ENCODE results near the gene DNAJB8. TPM values are rescaled to one million over a fixed set of nuclear protein-coding genes. Genes with fewer than 3 reads are reported as not detected.
A peak's percentile ranks its signal among the peaks of the same experiment; 100 is the strongest.

Gene DNAJB8
- polyA plus RNA-seq, 3 donors from 2014 or later, result not detected

- Mint-ChIP-seq H3K27ac (no peak overlapping the region), H3K4me3 (no peak overlapping the region), H3K9me3 (peaks cover 0 to 7% (median 0%) of the 10 kb centered on the region in 6 donors), H3K27me3 (ENCODE audit: low read depth in 3 of 3) (peaks cover 6 to 9% (median 7%) of the 10 kb centered on the region in 3 donors), H3K4me1 (peaks cover 10% of the 10 kb centered on the region in 2 donors), H3K36me3 (no peaks in the 10 kb centered on the region)
- DNase-seq, result no peak
These were observed 14.6 kb downstream of the DNAJB8 start for GRCh38 chr3:128452120-128452519.

GRCh38 chr3:128449111-128449638 lies 17.5 kb downstream of the DNAJB8 start:
- Mint-ChIP-seq H3K27ac (no peak overlapping the region), H3K27me3 (ENCODE audit: low read depth in 3 of 3) (peaks cover 4 to 11% (median 5%) of the 10 kb centered on the region in 3 donors), H3K4me1 (peaks cover 10 to 12% of the 10 kb centered on the region in 2 donors), H3K36me3 (no peaks in the 10 kb centered on the region), H3K9me3 (peaks cover 0 to 10% (median 0%) of the 10 kb centered on the region in 6 donors), H3K4me3 (no peak overlapping the region)
- DNase-seq, result no peak

GRCh38 chr3:128448491-128448890 lies 18.2 kb downstream of the DNAJB8 start:
- Mint-ChIP-seq H3K4me3 (peak overlapping the region in 3 of 5 donors; percentile 19 to 44 (median 25)), H3K4me1 (peaks cover 10 to 12% of the 10 kb centered on the region in 2 donors), H3K27me3 (ENCODE audit: low read depth in 3 of 3) (peaks cover 2 to 11% (median 4%) of the 10 kb centered on the region in 3 donors), H3K27ac (peak overlapping the region in 4 of 6 donors; percentile 9 to 61 (median 53)), H3K9me3 (peaks cover 0 to 10% (median 0%) of the 10 kb centered on the region in 6 donors), H3K36me3 (no peaks in the 10 kb centered on the region)
- DNase-seq, result no peak

- H3K9me3 Mint-ChIP-seq, result peaks cover 0 to 10% (median 0%) of the 10 kb centered on the region in 6 donors
- peaks cover 10 to 12% of the 10 kb centered on the region in 2 donors for H3K4me1 Mint-ChIP-seq
- peaks cover 2 to 11% (median 5%) of the 10 kb centered on the region in 3 donors for H3K27me3 Mint-ChIP-seq (ENCODE audit: low read depth in 3 of 3)
- DNase-seq, result no peak
- H3K36me3 Mint-ChIP-seq, result no peaks in the 10 kb centered on the region
- no peak overlapping the region for H3K4me3 Mint-ChIP-seq
- H3K27ac Mint-ChIP-seq, result no peak overlapping the region
These were observed 19.1 kb downstream of the DNAJB8 start for GRCh38 chr3:128447561-128448013.

GRCh38 chr3:128446821-128447220 lies 19.9 kb downstream of the DNAJB8 start:
- Mint-ChIP-seq H3K9me3 (peaks cover 0 to 10% (median 0%) of the 10 kb centered on the region in 6 donors), H3K4me1 (peaks cover 10 to 12% of the 10 kb centered on the region in 2 donors), H3K27me3 (ENCODE audit: low read depth in 3 of 3) (peaks cover 3 to 11% (median 5%) of the 10 kb centered on the region in 3 donors), H3K36me3 (no peaks in the 10 kb centered on the region), H3K27ac (peak overlapping the region in 1 of 6 donors; percentile 24), H3K4me3 (no peak overlapping the region)
- DNase-seq, result no peak

GRCh38 chr3:128445357-128445756 lies 21.3 kb downstream of the DNAJB8 start:
- peaks cover 10 to 12% of the 10 kb centered on the region in 2 donors for H3K4me1 Mint-ChIP-seq
- H3K9me3 Mint-ChIP-seq, result peaks cover 0 to 10% (median 0%) of the 10 kb centered on the region in 6 donors
- no peak overlapping the region for H3K4me3 Mint-ChIP-seq
- no peaks in the 10 kb centered on the region for H3K36me3 Mint-ChIP-seq
- H3K27me3 Mint-ChIP-seq (ENCODE audit: low read depth in 3 of 3), result peaks cover 2 to 11% (median 6%) of the 10 kb centered on the region in 3 donors
- H3K27ac Mint-ChIP-seq, result peak overlapping the region in 5 of 6 donors; percentile 15 to 55 (median 30)
- no peak for DNase-seq

GRCh38 chr3:128443771-128444170 lies 22.9 kb downstream of the DNAJB8 start:
- no peaks in the 10 kb centered on the region for H3K36me3 Mint-ChIP-seq
- H3K9me3 Mint-ChIP-seq, result peaks cover 0 to 8% (median 0%) of the 10 kb centered on the region in 6 donors
- DNase-seq, result no peak
- H3K27me3 Mint-ChIP-seq (ENCODE audit: low read depth in 3 of 3), result peaks cover 2 to 11% (median 6%) of the 10 kb centered on the region in 3 donors
- H3K27ac Mint-ChIP-seq, result no peak overlapping the region
- H3K4me3 Mint-ChIP-seq, result no peak overlapping the region
- H3K4me1 Mint-ChIP-seq, result peaks cover 7 to 8% of the 10 kb centered on the region in 2 donors

- no peak overlapping the region for H3K4me3 Mint-ChIP-seq
- H3K4me1 Mint-ChIP-seq, result peaks cover 0 to 3% of the 10 kb centered on the region in 2 donors
- DNase-seq, result no peak
- H3K9me3 Mint-ChIP-seq, result peaks cover 0 to 3% (median 0%) of the 10 kb centered on the region in 6 donors
- no peak overlapping the region for H3K27ac Mint-ChIP-seq
- H3K27me3 Mint-ChIP-seq (ENCODE audit: low read depth in 3 of 3), result peaks cover 2 to 9% (median 5%) of the 10 kb centered on the region in 3 donors
- H3K36me3 Mint-ChIP-seq, result no peaks in the 10 kb centered on the region
These were observed 23.7 kb downstream of the DNAJB8 start for GRCh38 chr3:128442949-128443348.

- Mint-ChIP-seq H3K27ac (no peak overlapping the region), H3K9me3 (peaks cover 0 to 3% (median 0%) of the 10 kb centered on the region in 6 donors)
These were observed 24.6 kb downstream of the DNAJB8 start for GRCh38 chr3:128442070-128442469.

GRCh38 chr3:128439226-128439625 lies 27.5 kb downstream of the DNAJB8 start:
- H3K27ac Mint-ChIP-seq, result no peak overlapping the region
- H3K4me1 Mint-ChIP-seq, result no peaks in the 10 kb centered on the region
- H3K9me3 Mint-ChIP-seq, result no peaks in the 10 kb centered on the region
- H3K36me3 Mint-ChIP-seq, result no peaks in the 10 kb centered on the region
- no peak overlapping the region for H3K4me3 Mint-ChIP-seq
- DNase-seq, result no peak
- peaks cover 2 to 7% (median 2%) of the 10 kb centered on the region in 3 donors for H3K27me3 Mint-ChIP-seq (ENCODE audit: low read depth in 3 of 3)

More at GRCh38 chr3:128442070-128442469, 24.6 kb downstream of the DNAJB8 start:
- Mint-ChIP-seq H3K36me3 (no peaks in the 10 kb centered on the region), H3K27me3 (ENCODE audit: low read depth in 3 of 3) (peaks cover 2 to 9% (median 5%) of the 10 kb centered on the region in 3 donors), H3K4me1 (peaks cover 0 to 3% of the 10 kb centered on the region in 2 donors), H3K4me3 (no peak overlapping the region)
- no peak for DNase-seq

- Mint-ChIP-seq H3K27ac (no peak overlapping the region), H3K27me3 (ENCODE audit: low read depth in 3 of 3) (peaks cover 2 to 12% (median 2%) of the 10 kb centered on the region in 3 donors), H3K4me3 (no peak overlapping the region), H3K36me3 (no peaks in the 10 kb centered on the region), H3K4me1 (no peaks in the 10 kb centered on the region), H3K9me3 (no peaks in the 10 kb centered on the region)
- DNase-seq, result no peak
These were observed 28.1 kb downstream of the DNAJB8 start for GRCh38 chr3:128438488-128439072.

- no peaks in the 10 kb centered on the region for H3K9me3 Mint-ChIP-seq
- H3K4me1 Mint-ChIP-seq, result peaks cover 0 to 7% of the 10 kb centered on the region in 2 donors
- H3K27me3 Mint-ChIP-seq (ENCODE audit: low read depth in 3 of 3), result peaks cover 6 to 14% (median 9%) of the 10 kb centered on the region in 3 donors
- H3K27ac Mint-ChIP-seq, result no peak overlapping the region
- DNase-seq, result no peak
- H3K4me3 Mint-ChIP-seq, result no peak overlapping the region
- peaks cover 0 to 4% (median 4%) of the 10 kb centered on the region in 3 donors for H3K36me3 Mint-ChIP-seq
These were observed 30.5 kb downstream of the DNAJB8 start for GRCh38 chr3:128436214-128436613.

- Mint-ChIP-seq H3K9me3 (no peaks in the 10 kb centered on the region), H3K27ac (no peak overlapping the region), H3K36me3 (peaks cover 0 to 4% (median 4%) of the 10 kb centered on the region in 3 donors), H3K4me3 (no peak overlapping the region), H3K27me3 (ENCODE audit: low read depth in 3 of 3) (peaks cover 6 to 16% (median 14%) of the 10 kb centered on the region in 3 donors), H3K4me1 (peaks cover 0 to 7% of the 10 kb centered on the region in 2 donors)
- DNase-seq, result no peak
These were observed 31.1 kb downstream of the DNAJB8 start for GRCh38 chr3:128435561-128435960.

- Mint-ChIP-seq H3K36me3 (peaks cover 0 to 4% (median 4%) of the 10 kb centered on the region in 3 donors), H3K4me1 (peaks cover 0 to 7% of the 10 kb centered on the region in 2 donors), H3K9me3 (no peaks in the 10 kb centered on the region), H3K4me3 (no peak overlapping the region), H3K27ac (no peak overlapping the region), H3K27me3 (ENCODE audit: low read depth in 3 of 3) (peaks cover 6 to 16% (median 16%) of the 10 kb centered on the region in 3 donors)
- no peak for DNase-seq
These were observed 31.6 kb downstream of the DNAJB8 start for GRCh38 chr3:128435058-128435457.
